Endodermal cell (in vitro differentiated cells): ENCODE measurements around the gene EOMES. TPM values are rescaled to one million over a fixed set of nuclear protein-coding genes. Genes with fewer than 3 reads are reported as not detected.
A peak's percentile ranks its signal among the peaks of the same experiment; 100 is the strongest.

Experiments used
- DNase-seq: peaks from one replicate; pipeline ENCODE4 v3.0.0-alpha.2; 2017
- H3K27ac ChIP-seq: 2 replicates; pipeline ENCODE4 v1.5.1; 2013; ENCODE audit warnings: mild to moderate bottlenecking, low read depth, low read length, moderate library complexity
- H3K27me3 ChIP-seq: 2 replicates; pipeline ENCODE4 v1.6.1; 2013; ENCODE audit warnings: mild to moderate bottlenecking, low read length, moderate library complexity; ENCODE audit not compliant: insufficient read depth, control insufficient read depth, poor library complexity, severe bottlenecking
- H3K36me3 ChIP-seq: 2 replicates; pipeline ENCODE4 v1.7.0; 2013; ENCODE audit warnings: mild to moderate bottlenecking, low read length, moderate library complexity; ENCODE audit not compliant: control insufficient read depth, insufficient read depth
- H3K4me1 ChIP-seq: one replicate; pipeline ENCODE4 v1.7.0; 2013; ENCODE audit warnings: low read length; ENCODE audit not compliant: control insufficient read depth, insufficient read depth
- H3K4me3 ChIP-seq: 2 replicates; pipeline ENCODE4 v1.5.1; 2013; ENCODE audit warnings: mild to moderate bottlenecking, low read length, moderate library complexity
- H3K9ac ChIP-seq: 2 replicates; pipeline ENCODE4 v1.6.1; 2013; ENCODE audit warnings: mild to moderate bottlenecking, low read length, moderate library complexity; ENCODE audit not compliant: poor library complexity, severe bottlenecking; ENCODE audit errors: extremely low read depth
- H3K9me3 ChIP-seq: 2 replicates; pipeline ENCODE4 v1.6.1; 2013; ENCODE audit warnings: mild to moderate bottlenecking, low read length, moderate library complexity; ENCODE audit not compliant: control insufficient read depth
- H3K27ac Mint-ChIP-seq: 2 replicates; pipeline ENCODE4 v1.8.0; 2020; ENCODE audit warnings: mixed read lengths
- H3K27me3 Mint-ChIP-seq: 2 replicates; pipeline ENCODE4 v1.8.0; 2021; ENCODE audit warnings: mild to moderate bottlenecking, mixed read lengths; ENCODE audit not compliant: insufficient read depth
- H3K36me3 Mint-ChIP-seq: 2 replicates; pipeline ENCODE4 v1.8.0; 2020; ENCODE audit warnings: low read depth, mixed read lengths
- H3K4me1 Mint-ChIP-seq: 2 replicates; pipeline ENCODE4 v1.8.0; 2020; ENCODE audit warnings: mixed read lengths
- H3K4me3 Mint-ChIP-seq: 2 replicates; pipeline ENCODE4 v1.8.0; 2020; ENCODE audit warnings: mild to moderate bottlenecking, moderate library complexity, mixed read lengths
- H3K9me3 Mint-ChIP-seq: 2 replicates; pipeline ENCODE4 v1.8.0; 2020; ENCODE audit warnings: mild to moderate bottlenecking, mixed read lengths
- CTCF ChIP-seq: fragments of 200-600 bp; sonication (generic); conservative IDR thresholded peaks from 2 replicates; pipeline ENCODE4 v1.5.0; 2021; ENCODE audit warnings: antibody characterized with exemption, mild to moderate bottlenecking
- WGBS, 2 experiments: methylation state at CpG; one replicate each; pipeline versions ENCODE4 v1.1.5 to v1.1.7; 2013; ENCODE audit warnings: missing lambda C conversion rate in 2 of 2, mixed read lengths in 1 of 2; ENCODE audit not compliant: insufficient coverage in 1 of 2, insufficient read length in 1 of 2; 5-methylcytosine and 5-hydroxymethylcytosine counted together
- total RNA-seq, 2 donors: library from RNA; stranded (reverse); fragmentation: NEBNext Ultra II Directional in 1 of 2; extraction: Animal tissue kit (Norgen Biotek cat#: 25700) in 1 of 2; gene quantifications; 2 replicates in 1 of 2; 3 replicates in 1 of 2; pipeline ENCODE4 v1.2.1, GENCODE V29; 2021

Gene EOMES
- total RNA-seq, 2 donors from 2014 or later, result 182 to 283 TPM

- no peak overlapping the region for H3K4me3 Mint-ChIP-seq
- H3K4me3 ChIP-seq, result no peak overlapping the region
- TF ChIP-seq CTCF, result no peak
- H3K36me3 ChIP-seq, result no peaks in the 10 kb centered on the region
- no peak overlapping the region for H3K27ac Mint-ChIP-seq
- peaks cover 13% of the 10 kb centered on the region for H3K27me3 Mint-ChIP-seq
- no peak overlapping the region for H3K27ac ChIP-seq
- peaks cover 16% of the 10 kb centered on the region for H3K27me3 ChIP-seq
- H3K4me1 ChIP-seq, result no peaks in the 10 kb centered on the region
- no peaks in the 10 kb centered on the region for H3K9me3 Mint-ChIP-seq
- no peak overlapping the region for H3K9ac ChIP-seq
- H3K36me3 Mint-ChIP-seq, result no peaks in the 10 kb centered on the region
- H3K9me3 ChIP-seq, result no peaks in the 10 kb centered on the region
- no peaks in the 10 kb centered on the region for H3K4me1 Mint-ChIP-seq
- no peak for DNase-seq
These were observed 15.0 kb upstream of the EOMES start for GRCh38 chr3:27737091-27737490.

GRCh38 chr3:27730774-27731659 lies 8.9 kb upstream of the EOMES start:
- H3K36me3 Mint-ChIP-seq, result no peaks in the 10 kb centered on the region
- H3K27me3 ChIP-seq, result peaks cover 52% of the 10 kb centered on the region
- 1 to 3% methylated on average over 20 to 30 of the region's 31 CpGs for WGBS, 2 experiments
- peaks cover 13% of the 10 kb centered on the region for H3K4me1 ChIP-seq
- peaks cover 53% of the 10 kb centered on the region for H3K27me3 Mint-ChIP-seq
- H3K4me3 ChIP-seq, result peak overlapping the region; percentile 83
- H3K27ac ChIP-seq, result no peak overlapping the region
- peaks cover 51% of the 10 kb centered on the region for H3K4me1 Mint-ChIP-seq
- DNase-seq, result peak; percentile 82
- H3K27ac Mint-ChIP-seq, result no peak overlapping the region
- no peak for TF ChIP-seq CTCF
- peak overlapping the region; percentile 60 for H3K4me3 Mint-ChIP-seq
- no peaks in the 10 kb centered on the region for H3K36me3 ChIP-seq
- no peak overlapping the region for H3K9ac ChIP-seq
- no peaks in the 10 kb centered on the region for H3K9me3 Mint-ChIP-seq
- H3K9me3 ChIP-seq, result no peaks in the 10 kb centered on the region

- Histone ChIP-seq H3K9me3 (no peaks in the 10 kb centered on the region), H3K9ac (peak overlapping the region; percentile 45), H3K36me3 (no peaks in the 10 kb centered on the region), H3K4me1 (peaks cover 20% of the 10 kb centered on the region), H3K27ac (no peak overlapping the region), H3K27me3 (peaks cover 60% of the 10 kb centered on the region), H3K4me3 (peak overlapping the region; percentile 83)
- WGBS, 2 experiments, result 0 to 2% methylated on average over 21 to 41 of the region's 41 CpGs
- Mint-ChIP-seq H3K4me1 (peaks cover 59% of the 10 kb centered on the region), H3K27ac (peak overlapping the region; percentile 94), H3K27me3 (peaks cover 59% of the 10 kb centered on the region), H3K9me3 (no peaks in the 10 kb centered on the region), H3K36me3 (no peaks in the 10 kb centered on the region), H3K4me3 (peak overlapping the region; percentile 60)
- peak; percentile 85 for DNase-seq
- TF ChIP-seq CTCF, result no peak
These were observed 7.9 kb upstream of the EOMES start for GRCh38 chr3:27729748-27730611.
